ENCODE measurements around the gene SEMA4C.

The SEMA4C gene

GRCh38 chr2:96813656-96814055 lies 56.2 kb downstream of the SEMA4C start:
- H3K4me1 Mint-ChIP-seq = peaks cover 18 to 25% of the 10 kb centered on the region in 2 donors
- H3K27ac Mint-ChIP-seq = no peak overlapping the region
- no peak for ATAC-seq (replicated peaks)
- peaks cover 15 to 29% of the 10 kb centered on the region in 2 donors for H3K36me3 Mint-ChIP-seq
- H3K4me3 Mint-ChIP-seq = no peak overlapping the region
- H3K27me3 Mint-ChIP-seq = no peaks in the 10 kb centered on the region
- no peak for DNase-seq
- no peaks in the 10 kb centered on the region for H3K9me3 Mint-ChIP-seq

GRCh38 chr2:96811917-96812316 lies 58.0 kb downstream of the SEMA4C start:
- DNase-seq (no peak), ATAC-seq (replicated peaks) (no peak)
- no peak overlapping the region for H3K27ac Mint-ChIP-seq
- no peaks in the 10 kb centered on the region for H3K9me3 Mint-ChIP-seq
- peaks cover 8 to 28% of the 10 kb centered on the region in 2 donors for H3K36me3 Mint-ChIP-seq
- H3K27me3 Mint-ChIP-seq = no peaks in the 10 kb centered on the region
- H3K4me3 Mint-ChIP-seq = no peak overlapping the region
- H3K4me1 Mint-ChIP-seq = peaks cover 8 to 15% of the 10 kb centered on the region in 2 donors

GRCh38 chr2:96810783-96811192 lies 59.1 kb downstream of the SEMA4C start:
- Mint-ChIP-seq H3K27ac (no peak overlapping the region), H3K9me3 (no peaks in the 10 kb centered on the region), H3K4me3 (no peak overlapping the region), H3K4me1 (peaks cover 14 to 24% of the 10 kb centered on the region in 2 donors), H3K27me3 (no peaks in the 10 kb centered on the region), H3K36me3 (peaks cover 11 to 31% of the 10 kb centered on the region in 2 donors)
- ATAC-seq (replicated peaks) = no peak
- DNase-seq = no peak

- Mint-ChIP-seq H3K27ac (no peak overlapping the region), H3K4me3 (no peak overlapping the region), H3K27me3 (no peaks in the 10 kb centered on the region), H3K9me3 (no peaks in the 10 kb centered on the region), H3K36me3 (peaks cover 11 to 31% of the 10 kb centered on the region in 2 donors), H3K4me1 (peaks cover 11 to 19% of the 10 kb centered on the region in 2 donors)
- no peak for DNase-seq
- no peak for ATAC-seq (replicated peaks)
Measured at GRCh38 chr2:96809951-96810782, 59.7 kb downstream of the SEMA4C start.
